Spleen (tissue), 11 donors: Measurements from ENCODE around the gene MAG. TPM values are rescaled to one million over a fixed set of nuclear protein-coding genes. Genes with fewer than 3 reads are reported as not detected.

Source experiments
- DNase-seq: peaks from one replicate; pipeline ENCODE4 v3.0.0-alpha.2; 2020
- H3K27ac ChIP-seq, 8 donors: fragments of 200-600 bp; sonication (generic) in 7 of 8; 1 replicate in 4 of 8; 2 replicates in 4 of 8; pipeline versions ENCODE4 v1.5.0 to v1.8.0; 2016 to 2021; ENCODE audit warnings: inconsistent platforms in 4 of 8, mild to moderate bottlenecking in 4 of 8, moderate library complexity in 1 of 8
- H3K27me3 ChIP-seq, 7 donors: fragments of 200-600 bp; sonication (generic) in 6 of 7; replicated peaks in 1 of 7; 1 replicate in 4 of 7; 2 replicates in 3 of 7; pipeline versions ENCODE4 v1.5.0 to v1.8.0; 2016 to 2021; ENCODE audit warnings: inconsistent platforms in 3 of 7, mild to moderate bottlenecking in 1 of 7
- H3K36me3 ChIP-seq, 6 donors: fragments of 200-600 bp; sonication (generic) in 5 of 6; 1 replicate in 4 of 6; 2 replicates in 2 of 6; pipeline versions ENCODE4 v1.5.0 to v1.8.0; 2016 to 2021; ENCODE audit warnings: inconsistent platforms in 2 of 6
- H3K4me1 ChIP-seq, 6 donors: fragments of 200-600 bp; sonication (generic) in 5 of 6; 1 replicate in 3 of 6; 2 replicates in 3 of 6; pipeline versions ENCODE4 v1.5.0 to v1.8.0; 2016 to 2021; ENCODE audit warnings: inconsistent platforms in 3 of 6
- H3K4me3 ChIP-seq, 8 donors: fragments of 200-600 bp; sonication (generic) in 7 of 8; 1 replicate in 4 of 8; 2 replicates in 4 of 8; pipeline versions ENCODE4 v1.5.0 to v1.8.0; 2016 to 2021; ENCODE audit warnings: inconsistent platforms in 4 of 8, mild to moderate bottlenecking in 4 of 8, moderate library complexity in 2 of 8
- H3K9me3 ChIP-seq, 8 donors: fragments of 200-600 bp; sonication (generic) in 7 of 8; 1 replicate in 4 of 8; 2 replicates in 4 of 8; pipeline versions ENCODE4 v1.5.0 to v1.8.0; 2016 to 2021; ENCODE audit warnings: inconsistent platforms in 4 of 8
- CTCF ChIP-seq, 11 experiments: fragments of 200-600 bp in 7 of 11; fragments of 450-650 bp in 4 of 11; sonication (generic) in 4 of 11; IDR thresholded peaks in 8 of 11; conservative IDR thresholded peaks in 3 of 11; 1 replicate in 7 of 11; 2 replicates in 4 of 11; pipeline versions ENCODE4 v1.4.0 to v1.8.0; 2016 to 2021; ENCODE audit warnings: antibody characterized with exemption in 11 of 11, inconsistent platforms in 4 of 11, mild to moderate bottlenecking in 1 of 11
- POLR2A ChIP-seq, 3 donors: fragments of 450-650 bp; IDR thresholded peaks; one replicate each; pipeline ENCODE4 v1.5.1; 2017; ENCODE audit warnings: antibody characterized with exemption in 3 of 3, mild to moderate bottlenecking in 1 of 3
- POLR2AphosphoS5 ChIP-seq, 3 donors: sonication (generic); formaldehyde crosslinking; IDR thresholded peaks; one replicate each; pipeline ENCODE4 v1.5.1; 2017; ENCODE audit warnings: antibody characterized with exemption in 3 of 3
- WGBS, 5 donors: extraction: QIAGEN DNeasy Blood & Tissue Kit in 3 of 5; methylation state at CpG; one replicate each; pipeline versions ENCODE4 v1.1.5 to v1.1.7; 2013 to 2018; 5-methylcytosine and 5-hydroxymethylcytosine counted together
- intact Hi-C: fragments of 100-400 bp; cut with DNase I; formaldehyde crosslinking; loops from one replicate; pipeline ENCODE4 v1.15.0; 2023; ENCODE audit warnings: low total_unique reads
- polyA plus RNA-seq, 3 donors: library from polyadenylated mRNA; stranded (reverse); fragments of 200-250 nt; gene quantifications; one replicate each; pipeline ENCODE4 v1.2.1, GENCODE V29; 2013
- total RNA-seq, 7 donors: library from RNA; depleted of rRNA in 3 of 7; stranded (reverse); fragments of >200 nt in 3 of 7; fragmentation: NEBNext Ultra II Directional in 4 of 7; extraction: Animal tissue kit (Norgen Biotek cat#: 25700) in 4 of 7; gene quantifications; one replicate each; pipeline versions ENCODE4 v1.1.0 to v1.2.1, GENCODE V29; 2016 to 2021
- donor health status: healthy with polysubstance abuse.
- donor health status: DM: no; HTN: no; CAD: no; lungs with moderate emphysema.
- donor health status: DM: no; HTN: no; CAD: no.
- donor health status: Bipolar disorder and iron deficiency.
- donor health status: healthy.
- donor health status: DM: no; HTN: no; CAD: no.
- donor health status: DM: yes; HTN: yes; CAD: no.

MAG gene
- total and polyA plus RNA-seq, 10 donors: 0.07 to 55.2 (median 0.38) TPM; not detected in 2

GRCh38 chr19:35311901-35312665 lies 20.1 kb downstream of the MAG start:
- Histone ChIP-seq H3K27ac (peak overlapping the region in 3 of 8 donors; percentile 3 to 20 (median 5)), H3K4me1 (peaks cover 0 to 100% (median 12%) of the 10 kb centered on the region in 6 donors), H3K27me3 (no peaks in the 10 kb centered on the region), H3K9me3 (no peaks in the 10 kb centered on the region), H3K36me3 (no peaks in the 10 kb centered on the region), H3K4me3 (no peak overlapping the region)
- no peak for DNase-seq
- intact Hi-C loops: no loop called here
- TF ChIP-seq CTCF (IDR thresholded peaks at IDR 0.05 in 8 of 11, conservative IDR thresholded peaks at IDR 0.05 in 3 of 11) (no peak), POLR2A (IDR thresholded peaks at IDR 0.05) (no peak), POLR2AphosphoS5 (IDR thresholded peaks at IDR 0.05) (no peak)
- 78 to 88% (median 85%) methylated on average over 18 to 21 of the region's 21 CpGs for WGBS, 5 donors

- intact Hi-C loops: no loop called here
- no peak for TF ChIP-seq POLR2A (IDR thresholded peaks at IDR 0.05)
- TF ChIP-seq CTCF (IDR thresholded peaks at IDR 0.05 in 8 of 11, conservative IDR thresholded peaks at IDR 0.05 in 3 of 11): no peak
- TF ChIP-seq POLR2AphosphoS5 (IDR thresholded peaks at IDR 0.05): no peak
- no peak for DNase-seq
- H3K4me1 ChIP-seq: peaks cover 7 to 100% (median 22%) of the 10 kb centered on the region in 6 donors
- H3K9me3 ChIP-seq: no peaks in the 10 kb centered on the region
- H3K4me3 ChIP-seq: no peak overlapping the region
- H3K27ac ChIP-seq: peak overlapping the region in 2 of 8 donors; percentile 20 to 30
- H3K27me3 ChIP-seq: no peaks in the 10 kb centered on the region
- H3K36me3 ChIP-seq: no peaks in the 10 kb centered on the region
- WGBS, 5 donors: 22 to 53% (median 30%) methylated on average over 4 to 7 of the region's 7 CpGs
Observed at GRCh38 chr19:35313587-35313986, 21.6 kb downstream of the MAG start.

GRCh38 chr19:35314031-35314430 lies 22.1 kb downstream of the MAG start:
- Histone ChIP-seq H3K4me1 (peaks cover 10 to 100% (median 27%) of the 10 kb centered on the region in 6 donors), H3K27ac (no peak overlapping the region), H3K4me3 (no peak overlapping the region), H3K27me3 (no peaks in the 10 kb centered on the region), H3K36me3 (no peaks in the 10 kb centered on the region), H3K9me3 (no peaks in the 10 kb centered on the region)
- intact Hi-C loops: no loop called here
- TF ChIP-seq POLR2A (IDR thresholded peaks at IDR 0.05) (no peak), POLR2AphosphoS5 (IDR thresholded peaks at IDR 0.05) (no peak), CTCF (IDR thresholded peaks at IDR 0.05 in 8 of 11, conservative IDR thresholded peaks at IDR 0.05 in 3 of 11) (no peak)
- DNase-seq: no peak
- WGBS, 5 donors: 82 to 91% (median 89%) methylated on average over 8 of the region's 8 CpGs

- H3K4me3 ChIP-seq: no peak overlapping the region
- intact Hi-C loops: no loop called here
- H3K9me3 ChIP-seq: no peaks in the 10 kb centered on the region
- H3K27me3 ChIP-seq: no peaks in the 10 kb centered on the region
- WGBS, 5 donors: 63 to 81% (median 77%) methylated on average over 10 of the region's 10 CpGs
- no peak for DNase-seq
- no peak for TF ChIP-seq POLR2AphosphoS5 (IDR thresholded peaks at IDR 0.05)
- TF ChIP-seq POLR2A (IDR thresholded peaks at IDR 0.05): no peak
- no peak for TF ChIP-seq CTCF (IDR thresholded peaks at IDR 0.05 in 8 of 11, conservative IDR thresholded peaks at IDR 0.05 in 3 of 11)
- no peaks in the 10 kb centered on the region for H3K36me3 ChIP-seq
- H3K27ac ChIP-seq: no peak overlapping the region
- H3K4me1 ChIP-seq: peaks cover 19 to 100% (median 36%) of the 10 kb centered on the region in 6 donors
Observed at GRCh38 chr19:35314858-35315470, 23.0 kb downstream of the MAG start.
